Hematopoietic multipotent progenitor cell treated with erythropoietin and hydrocortisone succinate and interleukin-3 and kit ligand, for 6 days (in vitro differentiated cells): ENCODE data around the gene DOCK7.
A peak's percentile ranks its signal among the peaks of the same experiment; 100 is the strongest.
"Not testable (repeated sequence)": the region's sequence is repeated elsewhere in the genome, so short reads cannot be mapped to it uniquely, and the experiment has no call there.

Experiments
- DNase-seq: peaks from one replicate; pipeline ENCODE4 v3.0.0-alpha.2; 2015

Gene DOCK7

GRCh38 chr1:62597281-62597680 lies 90.9 kb downstream of the DOCK7 start, which contains the start of gene ANGPTL3:
Gene ANGPTL3 (plus strand): TSS chr1:62597520. CDS start chr1:62597567, 47 bp downstream.
- DNase-seq = no peak

GRCh38 chr1:62595647-62596046 lies 92.5 kb downstream of the DOCK7 start:
- DNase-seq = no peak

- DNase-seq = no peak
These were observed 94.3 kb downstream of the DOCK7 start for GRCh38 chr1:62593825-62594394.

GRCh38 chr1:62590970-62591368 lies 97.2 kb downstream of the DOCK7 start:
- DNase-seq = no peak

GRCh38 chr1:62590255-62590969 lies 97.8 kb downstream of the DOCK7 start:
- DNase-seq = peak; percentile 4

GRCh38 chr1:62589321-62589720 lies 98.9 kb downstream of the DOCK7 start:
- no peak for DNase-seq

GRCh38 chr1:62588000-62588399 lies 100.2 kb downstream of the DOCK7 start:
- no peak for DNase-seq

- no peak for DNase-seq
These were observed 102.6 kb downstream of the DOCK7 start for GRCh38 chr1:62585469-62586155.

- DNase-seq = no peak
These were observed 114.5 kb downstream of the DOCK7 start for GRCh38 chr1:62573675-62574074.

- DNase-seq = no peak
These were observed 115.7 kb downstream of the DOCK7 start for GRCh38 chr1:62572476-62572875.

GRCh38 chr1:62571517-62571916 lies 116.7 kb downstream of the DOCK7 start:
- DNase-seq = not testable (repeated sequence)

- DNase-seq = peak; percentile 33
These were observed 120.3 kb downstream of the DOCK7 start for GRCh38 chr1:62567926-62568325.

GRCh38 chr1:62567182-62567581 lies 121.0 kb downstream of the DOCK7 start:
- DNase-seq = not testable (repeated sequence)

GRCh38 chr1:62561306-62561705 lies 126.9 kb downstream of the DOCK7 start:
- DNase-seq = no peak

GRCh38 chr1:62544570-62544969 lies 143.6 kb downstream of the DOCK7 start:
- no peak for DNase-seq

- DNase-seq = no peak
These were observed 147.1 kb downstream of the DOCK7 start for GRCh38 chr1:62541048-62541447.

GRCh38 chr1:62539028-62539447 lies 149.1 kb downstream of the DOCK7 start:
- DNase-seq = peak; percentile 94

GRCh38 chr1:62536865-62537264 lies 151.3 kb downstream of the DOCK7 start:
- DNase-seq = no peak

GRCh38 chr1:62530516-62531154 lies 157.6 kb downstream of the DOCK7 start:
- DNase-seq = peak; percentile 31

GRCh38 chr1:62529227-62529626 lies 159.0 kb downstream of the DOCK7 start:
- DNase-seq = no peak

GRCh38 chr1:62528015-62528414 lies 160.2 kb downstream of the DOCK7 start:
- DNase-seq = peak; percentile 83

GRCh38 chr1:62527346-62527745 lies 160.8 kb downstream of the DOCK7 start:
- DNase-seq = not testable (repeated sequence)

- no peak for DNase-seq
These were observed 164.3 kb downstream of the DOCK7 start for GRCh38 chr1:62523860-62524259.

- DNase-seq = no peak
These were observed 171.6 kb downstream of the DOCK7 start for GRCh38 chr1:62516600-62516999.
